Cardiac septum (tissue), 1 donor: ENCODE results near the gene LDHD. TPM values are rescaled to one million over a fixed set of nuclear protein-coding genes. Genes with fewer than 3 reads are reported as not detected.

Experiments
- DNase-seq: peaks from one replicate; pipeline ENCODE4 v3.0.0-alpha.2; 2020; ENCODE audit warnings: low spot score
- intact Hi-C: fragments of 100-400 bp; cut with DNase I; formaldehyde crosslinking; loops from one replicate; pipeline ENCODE4 v1.14.0; 2022
- total RNA-seq: library from RNA; stranded (reverse); fragmentation: NEBNext Ultra II Directional; extraction: Animal tissue kit (Norgen Biotek cat#: 25700); gene quantifications from one replicate; pipeline ENCODE4 v1.2.1, GENCODE V29; 2021
- donor health status: DM: no; HTN: no; CAD: no.

Gene LDHD
- total RNA-seq, 1 donor from 2014 or later: 89.3 TPM

DNA sequence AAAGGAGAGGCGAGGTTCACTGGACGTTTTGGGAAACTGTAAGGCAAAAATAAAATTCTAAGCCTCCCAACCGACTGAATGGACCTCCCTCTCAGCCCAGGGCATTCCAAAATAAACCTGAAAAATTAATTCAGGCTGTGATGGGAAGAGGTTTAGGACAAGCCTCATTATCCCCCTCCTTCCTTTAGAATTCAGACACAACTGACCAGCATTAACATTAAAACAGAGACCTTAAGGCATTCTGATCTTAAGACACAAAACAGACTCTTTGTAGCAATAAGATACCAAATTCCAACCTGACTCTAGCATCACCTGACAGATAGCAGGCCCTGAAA lies 298 bp upstream of the LDHD start:
- intact Hi-C loops: loop anchor here (10.0 kb wide), 1 partner anchor 402 kb away; no protein-coding TSS in a partner anchor
- DNase-seq: no peak

DNA sequence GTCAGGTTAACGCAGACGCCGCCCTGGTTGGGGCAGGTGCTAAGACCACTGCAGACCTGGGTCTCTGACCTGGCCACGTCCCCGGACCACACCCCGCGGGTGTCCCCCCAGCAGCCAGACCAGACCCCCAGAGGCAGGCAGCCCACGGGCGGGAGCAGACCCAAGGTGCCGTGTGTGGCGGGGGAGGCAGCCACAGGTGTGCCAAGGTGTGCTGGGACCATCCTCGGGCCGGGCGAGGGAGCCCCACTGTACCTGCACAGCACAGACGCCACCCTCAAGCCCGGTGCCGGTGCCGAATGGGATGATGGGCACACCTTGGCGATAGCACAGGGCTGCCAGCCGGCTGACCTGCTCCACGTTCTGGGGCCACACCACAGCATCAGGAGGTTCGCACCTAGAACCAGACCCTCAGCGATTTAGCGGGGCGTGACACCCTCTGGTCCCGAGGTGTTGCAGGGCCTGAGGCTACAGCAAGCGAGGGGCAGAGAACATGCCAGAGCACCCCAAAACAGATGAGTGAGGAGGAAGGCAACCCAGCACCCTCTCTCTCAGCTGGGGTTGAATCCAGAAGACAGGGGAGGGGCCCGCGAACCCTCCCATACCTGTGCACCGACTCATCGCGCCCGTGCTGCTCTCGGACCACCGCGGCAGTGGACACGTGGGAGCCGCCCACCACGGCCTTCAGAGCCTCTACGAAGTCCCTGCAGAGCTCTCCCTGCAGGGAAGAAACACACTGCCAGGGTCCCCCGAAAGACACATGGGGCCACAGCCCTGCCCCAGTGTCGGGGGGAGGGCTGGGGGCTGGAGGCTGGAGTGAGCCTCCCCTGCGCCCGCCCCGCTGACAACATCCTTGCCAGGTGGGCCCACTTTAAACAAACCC lies 1.4 kb downstream of the LDHD start:
- intact Hi-C loops: loop anchor here (5.0 to 10.0 kb wide), 3 partner anchors 238 to 400 kb away; no protein-coding TSS in a partner anchor
- DNase-seq: no peak

DNA sequence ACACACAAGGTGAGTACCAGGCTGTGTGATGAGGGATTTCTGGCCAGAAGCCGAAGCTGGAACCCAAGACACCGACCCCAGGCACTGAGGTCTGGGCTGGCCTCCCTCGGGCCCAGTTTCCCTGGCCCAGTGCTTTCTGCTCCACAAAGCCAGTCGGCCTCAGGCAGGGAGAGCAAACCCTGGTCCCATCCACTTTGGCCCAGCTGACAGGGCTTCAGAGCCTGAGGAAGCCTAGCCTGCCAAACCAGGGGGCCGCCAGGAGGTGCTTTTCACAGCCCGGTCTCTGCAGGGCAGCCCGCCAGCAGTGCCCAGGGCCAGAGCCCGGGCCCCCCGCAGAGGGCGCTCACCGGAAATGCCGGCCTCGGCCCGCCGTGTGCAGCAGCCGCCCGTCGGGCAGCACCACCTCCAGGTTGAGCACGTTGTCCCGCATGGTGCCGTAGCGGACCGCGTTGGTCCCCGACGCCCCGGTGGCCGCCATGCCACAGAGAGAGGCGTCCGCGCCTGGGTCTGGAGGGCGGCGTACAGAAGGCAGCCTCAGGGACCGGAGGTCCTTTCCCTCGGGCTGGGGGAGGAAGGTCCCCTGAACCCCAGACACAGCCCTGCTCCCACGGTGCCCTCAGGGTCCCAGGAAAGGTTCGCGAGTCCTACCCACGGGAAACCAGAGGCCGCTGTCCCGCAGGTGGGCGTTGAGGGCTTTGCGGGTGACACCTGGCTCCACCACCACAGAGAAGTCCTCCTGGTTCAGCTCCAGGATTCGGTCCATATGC lies 2.2 kb downstream of the LDHD start:
- no peak for DNase-seq
- intact Hi-C loops: loop anchor here (5.0 to 10.0 kb wide), 3 partner anchors 237 to 400 kb away; no protein-coding TSS in a partner anchor

DNA sequence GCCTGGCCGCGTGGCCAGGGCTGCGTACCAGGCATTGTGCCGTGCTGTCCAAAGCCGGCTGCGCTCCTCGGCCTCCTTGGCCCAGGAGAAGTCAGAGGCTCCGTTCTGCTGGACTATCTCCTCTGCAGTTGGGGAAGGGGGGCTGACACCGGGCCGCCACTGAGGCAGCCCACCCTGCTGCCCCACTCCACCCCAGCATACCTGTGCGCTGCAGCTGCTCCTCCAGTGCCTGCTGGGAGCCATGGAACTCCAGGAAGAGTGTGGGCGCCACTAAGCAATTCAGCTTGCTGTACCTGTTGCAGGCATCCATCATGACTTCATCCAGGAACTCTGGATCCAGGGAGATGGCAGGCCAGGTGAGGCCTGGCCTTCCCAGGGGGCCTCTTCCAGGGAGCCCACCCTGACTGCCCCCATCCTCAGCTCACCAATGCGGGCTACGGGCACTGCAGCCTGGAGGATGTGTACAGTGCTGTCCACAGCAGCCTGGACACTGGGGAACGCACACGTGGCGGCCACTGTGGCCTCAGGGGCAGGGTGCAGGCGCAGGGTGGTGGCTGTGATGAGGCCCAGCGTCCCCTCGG lies 2.9 kb downstream of the LDHD start:
- no peak for DNase-seq

DNA sequence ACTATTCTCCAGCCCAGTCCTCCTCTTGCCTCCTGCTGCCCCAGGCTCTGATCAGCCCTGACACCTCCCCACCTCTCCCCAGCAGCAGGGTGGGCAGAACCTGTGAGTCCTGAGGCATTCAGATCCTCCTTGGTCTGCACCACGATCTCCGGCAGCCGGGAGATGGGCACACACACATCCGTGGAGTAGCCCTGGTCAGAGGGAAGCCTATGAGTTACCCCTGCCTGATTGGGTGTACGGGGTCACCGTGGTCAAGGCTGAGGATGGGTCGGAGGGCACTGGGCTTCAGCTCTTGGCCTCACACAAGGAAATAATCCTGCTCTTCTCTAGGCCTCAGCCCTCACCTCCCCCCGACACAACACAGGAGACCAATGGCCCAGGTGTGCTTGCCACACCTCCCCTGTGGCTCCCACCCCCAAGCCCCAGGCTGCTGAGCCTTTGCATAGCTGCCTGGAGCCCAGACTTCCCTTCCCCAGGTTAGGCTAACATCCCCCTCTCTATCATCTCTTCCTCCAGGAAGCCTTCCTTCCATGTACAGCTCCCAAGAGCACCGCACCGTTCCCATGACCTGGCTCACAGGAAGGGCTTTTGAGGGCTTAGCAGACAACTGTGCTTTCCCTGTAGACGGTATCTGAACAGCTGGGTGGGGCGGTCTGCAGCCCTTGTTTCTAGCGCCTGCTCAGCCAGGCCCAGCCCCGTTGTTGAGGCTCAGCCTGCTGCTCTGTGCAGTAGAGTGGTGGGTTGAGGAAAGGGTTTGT lies 3.7 kb downstream of the LDHD start:
- intact Hi-C loops: loop anchor here (5.0 to 10.0 kb wide), 3 partner anchors 236 to 398 kb away; no protein-coding TSS in a partner anchor
- no peak for DNase-seq

More for the DNA sequence above, 2.9 kb downstream of the LDHD start:
- intact Hi-C loops: loop anchor here (5.0 to 10.0 kb wide), 3 partner anchors 236 to 399 kb away; no protein-coding TSS in a partner anchor

DNA sequence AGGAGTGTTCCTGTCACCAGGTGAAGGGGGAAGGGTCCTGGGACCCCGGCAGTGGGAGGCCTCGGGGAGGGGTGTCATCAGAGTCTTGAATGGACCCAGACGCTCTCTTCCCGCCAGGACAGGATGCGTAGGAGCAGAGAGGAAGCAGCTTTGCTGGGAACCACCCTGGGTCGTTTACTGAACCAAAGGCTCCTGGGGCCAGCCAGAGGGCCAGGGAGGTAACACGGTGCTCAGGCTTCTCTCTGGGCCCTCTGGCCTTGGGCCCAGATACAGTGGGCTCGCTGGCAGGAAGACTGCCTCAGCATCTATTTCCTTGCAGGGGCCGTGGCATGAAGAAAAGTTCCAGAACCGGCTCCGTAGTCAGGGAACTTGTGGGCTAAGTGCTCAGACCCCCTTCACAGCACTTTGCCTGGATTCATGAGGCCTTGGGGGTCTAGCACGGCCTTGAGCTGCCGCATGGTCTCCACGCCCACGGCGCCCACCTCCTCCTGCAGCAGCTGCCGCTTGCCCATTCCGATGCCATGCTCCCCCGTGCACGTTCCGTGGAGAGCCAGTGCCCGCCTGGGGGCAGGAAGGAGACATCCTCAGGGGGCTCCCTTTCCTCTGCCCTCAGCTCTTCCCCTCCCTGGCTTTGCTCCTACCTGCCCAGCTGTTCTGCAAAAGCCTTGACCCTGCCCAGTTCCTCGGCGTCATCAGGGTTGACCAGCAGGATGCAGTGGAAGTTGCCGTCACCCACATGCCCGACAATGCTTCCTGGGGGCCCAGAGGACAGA lies 4.4 kb downstream of the LDHD start:
- intact Hi-C loops: loop anchor here (1.0 to 10.0 kb wide), 5 partner anchors 114 to 397 kb away; no protein-coding TSS in a partner anchor
- no peak for DNase-seq

DNA sequence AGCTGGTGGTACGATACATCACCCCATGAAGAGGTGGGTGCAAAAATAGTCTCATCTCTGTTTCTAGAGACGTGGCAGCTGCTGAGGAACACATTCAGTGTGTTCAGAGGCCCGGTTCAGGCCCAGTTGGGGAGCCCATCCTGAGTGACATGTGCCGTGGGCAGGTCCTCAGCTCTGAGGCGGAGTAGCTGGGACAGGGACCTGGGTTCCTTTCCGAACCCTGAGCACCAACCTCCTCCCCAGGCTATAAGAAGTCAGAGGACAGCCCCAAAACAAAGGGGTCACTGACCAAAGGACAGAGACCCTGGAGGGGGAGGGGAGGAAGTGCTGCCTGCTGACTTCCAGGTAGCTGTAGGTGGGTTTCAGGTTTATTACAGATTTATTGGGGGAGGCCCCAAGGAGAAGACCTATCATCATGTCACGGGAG lies 5.1 kb downstream of the LDHD start:
- intact Hi-C loops: loop anchor here (1.0 to 10.0 kb wide), 5 partner anchors 113 to 397 kb away; no protein-coding TSS in a partner anchor
- no peak for DNase-seq

DNA sequence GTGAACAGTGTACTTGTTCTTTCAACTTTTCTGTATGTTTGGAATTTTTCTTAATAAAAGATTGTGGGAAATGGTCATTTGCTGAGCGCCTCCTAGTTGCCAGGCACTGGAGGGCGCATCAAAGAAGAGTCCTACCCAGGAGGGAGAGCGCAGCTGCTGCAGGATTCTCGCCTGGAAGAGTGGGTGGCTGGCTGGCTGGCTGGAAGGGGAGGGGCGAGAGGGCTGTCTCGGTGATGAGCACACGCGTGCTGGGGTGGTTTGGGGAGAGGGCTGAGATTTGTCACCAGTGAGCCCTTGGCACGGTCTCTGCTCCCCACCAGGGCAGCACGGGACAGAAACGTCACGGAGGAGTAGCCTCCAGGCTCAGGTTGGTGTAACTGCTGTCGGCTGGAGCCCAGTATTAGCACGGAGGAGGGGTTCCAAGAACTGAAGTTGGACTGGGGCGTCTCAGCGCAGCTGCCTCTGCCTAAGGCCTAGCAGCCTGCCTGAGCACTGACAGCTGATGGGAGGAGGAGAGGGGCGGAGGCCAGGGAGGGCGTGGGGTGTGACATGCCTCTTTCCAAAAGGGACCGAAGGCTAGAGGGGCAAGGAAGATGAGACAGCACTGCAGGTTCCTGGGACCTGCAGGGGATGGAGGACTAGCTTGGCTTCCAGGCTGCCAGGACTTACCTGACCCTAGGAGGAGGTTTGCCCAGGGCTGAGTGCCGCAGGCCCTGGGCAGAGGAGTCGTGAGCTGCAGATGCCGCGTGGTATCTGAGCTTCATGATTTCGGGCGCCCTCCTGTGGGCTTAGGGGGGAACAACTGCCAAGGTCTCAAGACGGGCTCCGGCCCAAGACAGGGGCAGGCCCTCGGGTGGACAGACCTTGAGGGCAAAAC lies 5.7 kb downstream of the LDHD start:
- peak; percentile 94 for DNase-seq
- intact Hi-C loops: loop anchor here (1.0 to 10.0 kb wide), 5 partner anchors 113 to 396 kb away; no protein-coding TSS in a partner anchor

DNA sequence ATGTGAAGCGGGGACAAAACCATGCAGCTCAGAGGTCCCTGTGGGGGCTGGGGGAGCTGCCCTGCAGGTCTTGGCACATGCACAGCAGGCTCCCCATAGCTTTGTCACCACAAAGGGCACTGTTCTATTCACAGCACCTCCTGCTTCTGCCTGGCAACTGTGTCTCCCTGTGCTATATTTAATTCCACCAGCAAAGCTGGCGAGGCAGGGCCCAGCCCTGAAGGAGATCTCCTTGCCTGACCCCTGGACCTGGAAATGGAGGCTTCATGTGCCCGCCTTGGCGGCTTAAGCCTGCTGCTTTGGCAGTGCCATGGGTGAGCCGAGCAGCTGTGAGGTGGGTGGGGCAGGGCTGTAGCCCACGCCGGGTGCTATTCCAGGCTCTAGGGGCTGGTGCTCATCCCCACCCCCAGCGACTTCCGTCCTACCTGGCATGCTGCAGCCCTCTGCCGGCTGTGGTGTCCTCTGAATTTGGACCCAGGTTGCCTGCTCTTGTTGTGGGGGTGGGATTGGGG lies 6.8 kb downstream of the LDHD start:
- intact Hi-C loops: loop anchor here (2.0 to 10.0 kb wide), 5 partner anchors 65 to 395 kb away; no protein-coding TSS in a partner anchor
- peak; percentile 89 for DNase-seq

DNA sequence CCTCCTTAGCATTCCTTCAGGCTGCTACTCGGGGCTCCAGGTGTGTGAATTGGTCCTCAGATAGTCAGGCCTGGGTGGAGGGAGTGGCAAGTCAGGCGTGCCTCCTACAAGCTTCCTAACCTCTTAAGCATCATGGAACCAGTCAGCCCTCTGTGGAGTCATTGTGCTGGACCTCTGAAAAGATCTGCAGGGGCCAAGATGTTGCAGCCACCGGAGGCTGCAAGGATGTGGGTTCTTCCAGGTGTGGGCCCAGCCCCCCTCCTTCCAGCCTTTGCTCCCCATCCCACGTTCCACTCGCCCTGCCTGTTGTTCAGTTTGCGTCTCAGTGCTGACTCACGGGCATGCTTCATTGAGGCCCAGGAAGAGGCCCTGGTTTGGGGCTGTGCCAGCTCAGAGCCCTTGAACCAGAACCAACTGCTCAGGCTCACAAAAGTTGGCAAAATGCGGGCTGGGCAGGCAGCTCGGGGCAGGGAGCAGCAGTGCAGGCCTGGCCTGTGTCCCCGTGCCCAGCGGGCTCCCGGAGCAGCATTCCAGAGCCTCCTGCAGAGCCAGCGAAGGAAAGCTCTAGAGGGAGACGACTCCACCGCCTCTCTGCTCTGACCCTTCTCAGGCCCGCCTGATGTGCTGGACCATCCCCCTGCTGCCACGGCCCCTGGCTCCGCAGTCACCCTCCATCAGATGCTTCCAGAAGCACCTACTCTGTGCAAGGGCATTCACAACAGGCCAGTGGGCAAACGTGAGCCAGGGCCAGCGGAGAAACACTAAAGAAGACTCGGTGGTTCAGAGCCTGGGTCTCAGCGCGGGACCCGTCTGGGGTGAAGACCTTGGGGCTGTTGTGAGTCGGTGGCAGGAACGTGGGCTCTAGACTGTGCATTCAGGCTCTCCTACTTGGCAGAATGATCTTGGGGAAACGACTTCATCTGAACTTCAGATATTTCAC lies 7.5 kb downstream of the LDHD start:
- intact Hi-C loops: loop anchor here (2.0 kb wide), 1 partner anchor 64 kb away; no protein-coding TSS in a partner anchor
- peak; percentile 92 for DNase-seq

DNA sequence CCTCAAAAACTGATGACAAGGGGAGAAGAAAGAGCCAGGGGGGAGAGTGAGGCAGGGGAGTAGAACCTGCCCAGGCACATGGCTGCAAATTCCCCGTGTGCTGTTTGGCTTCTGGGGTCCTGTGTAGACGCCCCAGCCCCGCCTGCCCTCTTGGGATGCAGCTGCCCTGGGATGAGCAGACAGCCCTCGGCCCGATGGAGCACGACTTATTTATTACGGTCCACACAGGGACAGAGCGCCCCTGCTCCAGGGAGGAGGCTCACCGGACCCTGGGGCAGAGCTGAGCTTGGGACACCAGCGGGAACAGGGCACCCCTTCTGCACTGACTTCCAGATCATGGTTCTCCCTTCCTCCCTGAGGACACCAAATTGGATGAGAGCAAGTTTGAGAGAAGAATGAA lies 9.1 kb downstream of the LDHD start:
- DNase-seq: no peak
- intact Hi-C loops: no loop called here

DNA sequence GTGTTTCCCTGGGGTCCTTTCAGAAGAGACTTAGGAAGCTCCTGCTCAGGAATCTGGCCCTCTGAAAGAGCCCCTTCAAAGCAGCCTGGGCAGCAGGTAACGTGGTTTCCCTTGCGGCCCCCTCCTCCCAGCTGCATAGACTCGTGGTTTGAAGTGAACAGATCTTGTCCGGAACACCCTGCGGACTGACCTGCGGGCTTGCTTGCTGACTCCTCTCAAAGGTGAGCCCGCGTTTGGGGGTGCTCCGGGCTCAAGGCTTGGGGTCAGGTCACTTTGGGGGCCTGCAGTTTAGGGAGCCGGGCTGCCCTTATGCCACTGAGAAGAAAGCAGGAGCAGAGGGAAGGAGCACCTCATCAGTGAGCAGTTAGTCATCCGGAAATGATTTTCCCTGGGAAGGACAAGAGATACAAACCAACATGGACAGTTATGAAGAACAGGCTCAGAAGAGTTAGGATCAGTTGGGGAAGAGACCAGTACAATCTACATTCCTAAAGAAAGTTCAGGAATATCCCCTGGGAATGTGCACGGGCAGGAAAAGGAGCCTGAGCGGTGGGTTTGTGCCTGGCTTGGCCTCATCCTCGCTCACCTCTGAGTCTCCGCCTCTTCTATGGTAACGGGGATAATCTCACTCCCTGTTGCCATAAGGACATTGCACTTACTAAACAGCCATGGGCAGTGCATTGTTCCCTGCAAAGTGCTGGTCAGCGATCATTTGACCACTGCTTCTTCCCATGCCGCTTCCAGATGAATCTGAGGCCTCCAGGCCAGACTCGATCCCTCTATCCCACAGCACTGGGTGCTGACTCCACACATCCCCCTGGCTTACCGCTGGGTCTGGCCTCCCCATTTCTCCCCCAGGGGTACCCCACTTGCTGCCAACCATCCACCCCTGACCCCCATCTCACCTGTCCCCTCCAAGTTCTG lies 10.0 kb downstream of the LDHD start:
- DNase-seq: no peak
- intact Hi-C loops: no loop called here

DNA sequence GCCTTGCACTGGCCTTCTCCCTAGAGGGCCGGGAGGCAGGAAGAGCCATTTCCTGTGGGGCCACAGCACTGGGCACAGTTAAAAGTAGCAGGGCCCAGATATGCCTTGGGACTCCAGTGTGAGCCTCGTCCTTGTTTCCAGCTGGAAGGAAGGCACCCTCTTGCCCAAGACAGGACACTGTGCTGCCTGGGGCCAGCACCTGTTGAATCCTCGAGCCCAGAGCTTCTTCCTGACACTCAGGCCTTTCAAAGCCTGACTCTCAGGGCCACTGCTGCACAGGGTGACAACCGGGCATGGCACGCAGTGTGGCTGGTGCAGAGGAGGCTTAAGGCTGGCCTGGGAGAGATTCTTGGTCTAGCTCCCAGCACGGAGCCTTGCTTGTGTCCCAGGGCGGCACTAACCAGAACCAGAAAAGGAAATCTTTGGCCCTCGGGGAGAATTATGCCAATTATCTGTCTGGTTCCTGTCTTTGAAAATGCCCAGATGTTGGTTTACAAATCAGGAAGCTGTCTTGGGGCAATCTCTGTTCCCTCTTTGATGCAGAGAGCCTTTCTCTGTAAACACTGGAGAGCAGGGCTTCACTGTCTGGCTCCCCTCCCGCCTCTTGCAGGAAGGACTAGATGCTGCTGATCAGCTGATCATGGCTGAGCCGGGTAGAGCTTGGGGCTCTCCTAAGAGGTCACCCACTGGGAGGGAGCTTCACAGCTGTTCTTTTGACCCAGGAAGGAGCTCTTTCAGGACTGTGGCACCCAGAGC lies 11.1 kb downstream of the LDHD start:
- peak; percentile 87 for DNase-seq
- intact Hi-C loops: loop anchor here (2.0 kb wide), 1 partner anchor 17 kb away; no protein-coding TSS in a partner anchor

DNA sequence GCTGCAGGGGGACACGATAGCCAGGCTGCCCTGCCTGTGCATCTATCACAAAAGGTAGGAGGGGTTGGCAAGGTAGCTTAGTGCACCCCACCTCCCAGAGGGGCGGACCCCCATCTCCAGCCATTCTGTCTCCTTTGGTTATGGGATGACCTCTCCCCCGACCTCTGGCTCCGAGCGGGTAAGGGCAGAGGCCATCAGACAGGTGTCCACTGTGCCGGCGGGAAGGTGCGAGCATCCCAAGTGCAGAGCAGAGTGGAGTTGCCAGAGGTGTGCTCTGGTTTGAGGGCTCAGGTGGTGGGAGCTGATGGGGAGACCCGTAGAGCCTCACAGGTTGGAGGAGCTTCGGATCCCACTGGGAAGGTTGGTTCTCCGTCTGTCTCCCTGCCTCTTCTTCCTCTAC lies 11.7 kb downstream of the LDHD start:
- intact Hi-C loops: loop anchor here (2.0 kb wide), 1 partner anchor 16 kb away; no protein-coding TSS in a partner anchor

More for the DNA sequence above, 11.7 kb downstream of the LDHD start:
- no peak for DNase-seq
